IPS-18c (cell line): ENCODE results near the gene PDS5B.
"Not testable (repeated sequence)": the region's sequence is repeated elsewhere in the genome, so short reads cannot be mapped to it uniquely, and the experiment has no call there.

Source experiments
- H3K4me3 ChIP-seq: 2 replicates; pipeline ENCODE4 v1.7.0; 2013; ENCODE audit warnings: low read depth, mild to moderate bottlenecking, low read length, moderate library complexity; ENCODE audit not compliant: insufficient read depth
- H3K9me3 ChIP-seq: one replicate; pipeline ENCODE4 v1.6.1; 2013; ENCODE audit warnings: mild to moderate bottlenecking, low read length, moderate library complexity; ENCODE audit not compliant: control insufficient read depth, insufficient read depth

Gene PDS5B

DNA sequence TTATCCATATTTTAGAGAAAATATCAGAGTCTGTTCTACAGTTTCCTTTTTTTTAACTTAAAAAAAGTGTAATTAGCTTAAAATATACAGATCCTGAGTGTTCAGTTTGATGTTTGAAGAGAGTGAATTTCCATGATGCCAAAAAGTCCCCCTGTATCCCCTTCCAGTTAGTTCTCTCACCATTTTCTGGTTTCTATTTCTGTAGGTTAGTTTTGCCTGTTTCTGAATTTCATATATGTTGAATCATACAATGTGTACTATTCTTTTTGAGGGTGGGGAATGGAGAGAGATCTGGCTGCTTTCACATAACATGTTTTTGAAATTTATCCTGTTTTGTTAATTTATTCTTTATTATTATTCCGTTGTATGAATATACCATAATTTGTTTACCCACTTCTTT is 95.9 kb downstream of the PDS5B start:
- Histone ChIP-seq H3K4me3 (no peak overlapping the region), H3K9me3 (no peaks in the 10 kb centered on the region)

DNA sequence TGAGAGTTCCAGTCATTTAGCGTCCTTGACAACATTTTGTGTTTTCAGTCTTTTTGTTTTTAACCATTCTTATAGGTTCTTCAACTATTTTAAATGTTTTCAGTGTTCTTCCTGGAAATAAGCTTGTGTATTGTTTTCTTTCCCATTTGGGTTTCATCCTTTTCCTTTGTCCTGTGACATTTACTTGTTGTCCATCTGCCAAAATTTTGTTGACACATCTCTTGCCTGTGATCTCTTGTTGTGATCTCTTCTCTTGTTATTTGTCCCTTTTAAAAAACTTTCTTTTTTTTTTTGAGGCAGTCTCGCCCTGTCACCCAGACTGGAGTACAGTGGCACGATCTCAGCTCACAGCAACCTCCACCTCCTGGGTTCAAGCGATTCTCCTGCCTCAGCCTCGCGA is 96.5 kb downstream of the PDS5B start:
- H3K4me3 ChIP-seq: no peak overlapping the region
- H3K9me3 ChIP-seq: no peaks in the 10 kb centered on the region

- Histone ChIP-seq H3K9me3 (no peaks in the 10 kb centered on the region), H3K4me3 (no peak overlapping the region)
These were observed 101.0 kb downstream of the PDS5B start for GRCh38 chr13:32687275-32687674.

DNA sequence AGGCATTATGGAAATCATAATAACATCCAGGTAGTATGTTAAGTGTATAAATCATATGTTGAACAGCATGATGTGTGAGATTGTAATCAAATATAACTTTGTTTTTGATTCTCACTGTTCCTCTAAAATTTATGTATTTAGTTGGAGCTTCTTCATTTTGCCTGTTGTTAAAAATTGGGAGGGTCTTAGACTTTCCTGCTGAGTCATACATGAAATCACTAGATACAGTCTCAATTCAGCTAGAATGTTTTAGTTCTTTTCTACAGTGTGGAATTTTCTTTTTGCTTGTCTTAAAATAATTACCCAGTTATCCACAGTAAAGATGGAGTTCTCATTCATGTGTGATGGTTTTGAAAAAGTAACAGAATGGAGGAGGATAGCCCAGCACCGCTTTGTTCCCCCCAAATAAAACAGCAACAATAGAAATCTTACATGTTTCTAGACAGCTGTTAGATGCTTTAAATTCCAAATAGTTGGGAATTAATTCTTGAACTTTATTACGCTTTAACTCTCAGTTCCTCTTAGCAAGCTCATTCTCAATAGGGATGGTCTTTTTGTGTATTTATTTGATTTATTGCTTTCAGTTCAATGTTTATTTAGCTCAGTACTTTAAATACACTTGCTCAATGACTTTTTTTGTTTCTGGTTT is 109.5 kb downstream of the PDS5B start:
- Histone ChIP-seq H3K9me3 (no peaks in the 10 kb centered on the region), H3K4me3 (no peak overlapping the region)

GRCh38 chr13:32707471-32707870 is 121.2 kb downstream of the PDS5B start:
- H3K4me3 ChIP-seq: no peak overlapping the region
- no peaks in the 10 kb centered on the region for H3K9me3 ChIP-seq

DNA sequence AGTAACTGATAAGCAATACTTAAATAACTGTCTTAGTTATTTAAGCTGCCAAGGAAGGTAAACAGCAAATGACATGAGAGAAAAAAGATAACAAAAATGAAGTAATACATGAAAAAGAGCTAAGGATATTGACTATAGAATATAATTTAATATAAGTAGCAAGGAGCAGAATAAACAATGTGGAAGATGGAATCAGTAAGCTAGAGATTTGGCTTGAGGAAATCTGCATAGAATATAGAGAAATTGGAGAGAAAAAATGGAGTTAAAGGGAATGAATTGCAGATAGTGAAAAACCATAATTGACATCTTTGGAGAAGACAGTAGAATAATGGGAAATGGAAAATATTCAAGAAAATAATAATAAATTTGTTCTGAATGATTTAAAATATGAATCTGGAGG is 127.1 kb downstream of the PDS5B start:
- Histone ChIP-seq H3K9me3 (peaks cover 2% of the 10 kb centered on the region), H3K4me3 (no peak overlapping the region)

DNA sequence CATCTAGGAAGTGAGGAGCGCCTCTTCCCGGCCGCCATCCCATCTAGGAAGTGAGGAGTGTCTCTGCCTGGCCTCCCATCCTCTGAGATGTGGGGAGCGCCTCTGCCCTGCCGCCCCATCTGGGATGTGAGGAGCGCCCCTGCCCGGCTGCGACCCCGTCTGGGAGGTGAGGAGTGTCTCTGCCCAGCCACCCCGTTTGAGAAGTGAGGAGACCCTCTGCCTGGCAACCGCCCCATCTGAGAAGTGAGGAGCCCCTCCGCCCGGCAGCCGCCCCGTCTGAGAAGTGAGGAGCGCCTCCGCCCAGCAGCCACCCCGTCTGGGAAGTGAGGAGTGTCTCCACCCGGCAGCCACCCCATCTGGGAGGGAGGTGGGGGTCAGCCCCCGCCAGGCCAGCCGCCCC is 129.9 kb downstream of the PDS5B start:
- H3K4me3 ChIP-seq, H3K9me3 ChIP-seq: not testable (repeated sequence)

DNA sequence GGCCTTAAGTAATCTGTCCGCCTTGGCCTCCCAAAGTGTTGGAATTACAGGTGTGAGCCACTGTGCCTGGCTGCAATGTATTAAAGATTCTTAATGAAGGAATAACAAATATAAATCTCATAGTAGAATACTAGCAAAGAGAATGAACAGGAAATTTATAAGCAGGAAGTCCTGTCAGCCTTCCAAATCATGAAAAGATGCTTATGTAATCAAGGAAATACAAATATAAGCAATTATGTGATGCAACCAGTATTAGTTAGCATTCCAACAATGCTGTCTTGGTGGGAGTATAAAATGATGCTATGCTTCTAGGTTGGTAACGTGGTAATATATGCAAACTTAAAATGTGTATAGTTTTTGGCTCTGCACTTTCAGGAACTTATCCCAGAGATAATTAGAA is 133.8 kb downstream of the PDS5B start:
- Histone ChIP-seq H3K9me3 (no peaks in the 10 kb centered on the region), H3K4me3 (no peak overlapping the region)

GRCh38 chr13:32721131-32722034 is 135.1 kb downstream of the PDS5B start:
- not testable (repeated sequence) for H3K9me3 ChIP-seq

GRCh38 chr13:32722340-32722739 is 136.1 kb downstream of the PDS5B start:
- H3K9me3 ChIP-seq: no peaks in the 10 kb centered on the region
- no peak overlapping the region for H3K4me3 ChIP-seq

More at GRCh38 chr13:32721131-32722034, 135.1 kb downstream of the PDS5B start:
- not testable (repeated sequence) for H3K4me3 ChIP-seq

DNA sequence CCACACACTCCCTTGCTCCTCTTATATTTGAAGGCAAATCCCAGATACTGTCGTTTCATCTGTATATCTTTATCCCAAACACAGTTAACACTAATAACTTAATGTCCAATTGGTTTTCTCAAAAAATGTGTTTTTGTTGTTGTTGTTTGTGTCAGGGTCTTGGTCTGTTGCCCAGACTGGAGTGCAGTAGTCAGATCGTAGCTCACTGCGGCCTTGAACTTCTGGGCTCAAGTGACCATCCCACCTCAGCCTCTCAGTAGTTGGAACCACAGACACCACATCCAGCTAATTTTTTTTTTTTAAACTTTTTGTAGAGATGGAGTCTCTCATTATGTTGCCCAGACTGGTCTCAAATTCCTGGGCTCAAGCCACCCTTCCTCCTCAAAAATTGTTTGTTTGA is 137.7 kb downstream of the PDS5B start:
- no peaks in the 10 kb centered on the region for H3K9me3 ChIP-seq
- no peak overlapping the region for H3K4me3 ChIP-seq

DNA sequence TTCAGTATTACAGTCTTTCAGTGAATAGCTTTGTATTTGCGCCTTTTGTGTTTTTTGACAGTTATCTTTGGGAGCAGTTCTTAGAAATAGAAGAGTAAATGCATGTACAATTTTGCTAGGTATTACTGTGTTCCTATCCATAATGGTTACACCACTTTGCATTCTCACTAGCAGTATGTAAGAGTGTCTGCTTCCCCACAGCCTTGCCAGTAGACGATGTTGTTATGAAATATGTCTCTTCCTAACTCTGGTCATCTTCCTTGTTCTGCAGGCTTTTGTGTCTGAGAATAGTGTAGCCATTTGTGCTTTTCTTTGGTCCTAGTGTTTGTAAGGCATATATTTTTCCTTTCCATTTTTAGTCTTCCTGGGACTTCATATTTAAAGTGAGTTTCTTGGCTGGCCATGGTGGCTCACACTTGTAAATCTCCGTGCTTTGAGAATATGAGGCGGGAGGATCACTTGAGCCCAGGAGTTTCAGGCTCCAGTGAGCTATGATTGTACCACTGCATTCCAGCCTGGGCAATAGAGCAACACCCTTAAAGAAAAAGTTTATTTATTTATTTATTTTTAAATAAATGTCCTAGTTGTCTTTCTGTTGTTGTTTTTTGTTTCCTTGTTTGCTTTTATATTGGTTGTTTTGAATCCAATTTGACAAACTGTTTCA is 140.3 kb downstream of the PDS5B start:
- no peaks in the 10 kb centered on the region for H3K9me3 ChIP-seq
- no peak overlapping the region for H3K4me3 ChIP-seq

DNA sequence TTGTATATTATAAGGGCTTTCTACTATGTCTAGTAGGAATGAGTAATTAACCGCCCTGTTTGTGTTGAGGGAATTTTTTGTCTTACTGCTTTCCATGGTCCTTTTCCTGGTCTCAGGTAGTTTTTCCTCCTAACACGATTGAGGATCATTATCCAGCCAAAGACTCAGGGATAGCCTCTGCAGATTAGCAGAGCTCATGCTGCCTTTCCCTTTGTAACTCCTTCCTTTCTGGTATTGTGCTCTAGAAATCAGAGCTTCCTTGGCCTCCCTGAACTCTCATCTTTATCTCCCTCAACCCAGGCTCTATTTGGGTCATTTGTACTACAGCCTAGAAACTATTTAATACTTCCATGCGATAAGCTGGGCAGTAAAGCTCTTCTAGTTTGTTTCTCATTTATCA is 142.1 kb downstream of the PDS5B start:
- no peaks in the 10 kb centered on the region for H3K9me3 ChIP-seq
- H3K4me3 ChIP-seq: no peak overlapping the region

GRCh38 chr13:32729097-32729496 is 142.8 kb downstream of the PDS5B start:
- not testable (repeated sequence) for H3K4me3 ChIP-seq, H3K9me3 ChIP-seq

- H3K9me3 ChIP-seq: no peaks in the 10 kb centered on the region
These were observed 144.8 kb downstream of the PDS5B start for GRCh38 chr13:32731074-32731473.

GRCh38 chr13:32731576-32731975 is 145.3 kb downstream of the PDS5B start:
- H3K9me3 ChIP-seq: no peaks in the 10 kb centered on the region

More at GRCh38 chr13:32731074-32731473, 144.8 kb downstream of the PDS5B start:
- H3K4me3 ChIP-seq: no peak overlapping the region

DNA sequence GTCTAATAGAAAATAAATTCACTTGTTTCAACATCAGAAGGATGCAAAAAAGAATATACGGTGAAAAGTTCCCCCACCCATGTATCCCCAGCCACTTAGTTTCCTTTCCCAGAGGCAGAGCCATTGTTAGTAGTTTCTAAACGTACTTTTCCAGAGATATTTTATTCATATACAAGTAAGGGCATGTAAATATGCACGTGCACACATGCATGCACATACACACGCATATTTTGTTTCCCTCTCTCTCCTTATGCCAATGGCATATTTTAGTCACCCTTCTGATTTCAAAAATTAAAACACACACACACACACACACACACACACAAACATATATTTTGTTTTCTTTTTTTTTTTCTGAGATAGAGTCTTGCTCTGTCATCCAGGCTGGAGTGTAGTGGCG is 147.4 kb downstream of the PDS5B start:
- H3K4me3 ChIP-seq: no peak overlapping the region
- no peaks in the 10 kb centered on the region for H3K9me3 ChIP-seq

More at GRCh38 chr13:32731576-32731975, 145.3 kb downstream of the PDS5B start:
- H3K4me3 ChIP-seq: no peak overlapping the region

- Histone ChIP-seq H3K9me3 (no peaks in the 10 kb centered on the region), H3K4me3 (no peak overlapping the region)
These were observed 148.3 kb downstream of the PDS5B start for GRCh38 chr13:32734511-32734910.
